DOHH2 (cell line): Measurements from ENCODE around the gene HLA-DPA1.

Source experiments
- H3F3A ChIP-seq: fragments of 200-600 bp; sonication (generic), shearing (Covaris generic); 2 replicates; pipeline ENCODE4 v1.6.0; 2016; ENCODE audit warnings: antibody characterized with exemption, mild to moderate bottlenecking; ENCODE audit not compliant: control insufficient read depth, insufficient read depth
- H3K27ac ChIP-seq: fragments of 200-600 bp; sonication (generic); 2 replicates; pipeline ENCODE4 v1.5.1; 2014; ENCODE audit warnings: low read depth, mild to moderate bottlenecking, low read length, moderate library complexity
- H3K27me3 ChIP-seq: fragments of 200-600 bp; sonication (generic); 2 replicates; pipeline ENCODE4 v1.6.1; 2014; ENCODE audit warnings: mild to moderate bottlenecking, low read length, mixed read lengths; ENCODE audit not compliant: control insufficient read depth
- H3K36me3 ChIP-seq: fragments of 200-600 bp; sonication (generic); 2 replicates; pipeline ENCODE4 v1.6.1; 2014; ENCODE audit warnings: mild to moderate bottlenecking, low read length, moderate library complexity, mixed read lengths; ENCODE audit not compliant: control insufficient read depth
- H3K4me1 ChIP-seq: fragments of 200-600 bp; sonication (generic); 2 replicates; pipeline ENCODE4 v1.6.1; 2014; ENCODE audit warnings: mild to moderate bottlenecking, low read length, mixed read lengths; ENCODE audit not compliant: control insufficient read depth
- H3K4me2 ChIP-seq: fragments of 200-600 bp; sonication (generic); 2 replicates; pipeline ENCODE4 v1.6.0; 2014; ENCODE audit warnings: mild to moderate bottlenecking, low read length, moderate library complexity
- H3K4me3 ChIP-seq: fragments of 200-600 bp; sonication (generic); 2 replicates; pipeline ENCODE4 v1.5.1; 2014; ENCODE audit warnings: mild to moderate bottlenecking, low read length, mixed read lengths
- H3K79me2 ChIP-seq: fragments of 200-600 bp; sonication (generic); 2 replicates; pipeline ENCODE4 v1.6.1; 2014; ENCODE audit warnings: mild to moderate bottlenecking, low read length, mixed read lengths; ENCODE audit not compliant: control insufficient read depth
- H3K9me2 ChIP-seq: fragments of 200-600 bp; sonication (generic); replicated peaks from 2 replicates; pipeline ENCODE4 v1.6.1; 2014; ENCODE audit warnings: mild to moderate bottlenecking, low read length, mixed read lengths; ENCODE audit not compliant: control insufficient read depth
- H3K9me3 ChIP-seq: fragments of 200-600 bp; sonication (generic); 2 replicates; pipeline ENCODE4 v1.6.1; 2014; ENCODE audit warnings: antibody characterized with exemption, low read length, mixed read lengths; ENCODE audit not compliant: control insufficient read depth, insufficient read depth
- H4K20me1 ChIP-seq: fragments of 200-600 bp; sonication (generic); 2 replicates; pipeline ENCODE4 v1.6.0; 2014; ENCODE audit warnings: low read depth, mild to moderate bottlenecking, antibody characterized with exemption, low read length, moderate library complexity; ENCODE audit not compliant: control insufficient read depth, insufficient read depth
- CTCF ChIP-seq: fragments of 200-600 bp; sonication (generic); IDR thresholded peaks from one replicate; pipeline ENCODE4 v1.5.1; 2014; ENCODE audit warnings: antibody characterized with exemption, mild to moderate bottlenecking, low read depth, low read length; ENCODE audit not compliant: poor library complexity, severe bottlenecking
- EZH2phosphoT487 ChIP-seq: fragments of 200-600 bp; sonication (generic); IDR thresholded peaks from 2 replicates; pipeline ENCODE4 v1.6.1; 2017; ENCODE audit warnings: borderline replicate concordance, mild to moderate bottlenecking, antibody characterized with exemption, low read length, moderate library complexity, mixed read lengths

Gene HLA-DPA1

GRCh38 chr6:33092385-33092784 is 18.9 kb upstream of the HLA-DPA1 start:
- Histone ChIP-seq H3K27ac (no peak overlapping the region), H3K79me2 (no peaks in the 10 kb centered on the region), H3K27me3 (no peaks in the 10 kb centered on the region), H3F3A (0 out of 2 replicates have a peak, but pooled peaks cover 2% of the 10 kb centered on the region), H3K4me3 (no peak overlapping the region), H3K9me2 (no peaks in the 10 kb centered on the region), H4K20me1 (no peaks in the 10 kb centered on the region), H3K4me2 (no peak overlapping the region), H3K36me3 (no peaks in the 10 kb centered on the region), H3K4me1 (peaks cover 5% of the 10 kb centered on the region; the same call in 1 of the 2 replicates), H3K9me3 (peaks cover 3% of the 10 kb centered on the region; the same call in 1 of the 2 replicates)
- TF ChIP-seq EZH2phosphoT487 (no peak), CTCF (no peak)

DNA sequence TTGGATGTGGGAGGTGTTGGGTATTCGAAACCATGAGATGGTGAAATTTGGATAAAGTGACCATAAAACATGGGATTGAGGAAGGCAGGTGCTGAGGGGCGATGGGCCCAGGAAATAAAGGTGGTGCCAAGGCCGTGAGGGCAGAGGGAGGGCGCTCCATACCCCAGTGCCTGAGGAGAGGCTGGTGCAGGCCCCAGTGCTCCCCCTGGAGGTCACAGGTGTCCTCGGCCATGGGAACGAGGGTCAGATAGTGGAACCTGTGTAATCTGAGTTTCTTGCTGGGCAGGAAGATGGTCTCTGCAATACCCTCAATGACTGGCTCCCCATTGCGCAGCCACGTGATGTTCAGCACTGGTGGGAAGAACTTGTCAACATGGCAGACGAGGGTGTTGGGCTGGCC is 18.5 kb upstream of the HLA-DPA1 start:
- TF ChIP-seq EZH2phosphoT487 (no peak), CTCF (peak; percentile 87)
- no peaks in the 10 kb centered on the region for H3K79me2 ChIP-seq
- H3K27ac ChIP-seq, result no peak overlapping the region
- H3K36me3 ChIP-seq, result no peaks in the 10 kb centered on the region
- H3F3A ChIP-seq, result 0 out of 2 replicates have a peak, but pooled peaks cover 2% of the 10 kb centered on the region
- H3K4me3 ChIP-seq, result no peak overlapping the region
- H3K9me3 ChIP-seq, result no peaks in the 10 kb centered on the region
- H3K27me3 ChIP-seq, result no peaks in the 10 kb centered on the region
- no peaks in the 10 kb centered on the region for H4K20me1 ChIP-seq
- peaks cover 5% of the 10 kb centered on the region; the same call in 1 of the 2 replicates for H3K4me1 ChIP-seq
- no peak overlapping the region for H3K4me2 ChIP-seq
- no peaks in the 10 kb centered on the region for H3K9me2 ChIP-seq

GRCh38 chr6:33088931-33089620 is 15.6 kb upstream of the HLA-DPA1 start:
- Histone ChIP-seq H3K79me2 (no peaks in the 10 kb centered on the region), H4K20me1 (no peaks in the 10 kb centered on the region), H3K27ac (no peak overlapping the region), H3F3A (0 out of 2 replicates have a peak, but pooled peaks cover 2% of the 10 kb centered on the region), H3K36me3 (peaks cover 15% of the 10 kb centered on the region), H3K9me3 (no peaks in the 10 kb centered on the region), H3K4me3 (no peak overlapping the region), H3K27me3 (no peaks in the 10 kb centered on the region), H3K4me2 (no peak overlapping the region), H3K4me1 (peaks cover 5% of the 10 kb centered on the region; the same call in 1 of the 2 replicates), H3K9me2 (no peaks in the 10 kb centered on the region)
- TF ChIP-seq EZH2phosphoT487 (no peak), CTCF (no peak)
